GM21528 (cell line): ENCODE measurements around the gene DNAH1.

Source experiments
- ATAC-seq: cut with Tn5 transposase; IDR thresholded peaks from one replicate; pipeline ENCODE4 v1.9.1; 2021; ENCODE audit warnings: mild to moderate bottlenecking, moderate library complexity; ENCODE audit not compliant: unreplicated experiment, low FRiP score

DNAH1 gene

GRCh38 chr3:52290596-52291507, 25.3 kb upstream of the DNAH1 start:
- no peak for ATAC-seq

GRCh38 chr3:52291508-52292181, 24.5 kb upstream of the DNAH1 start:
- ATAC-seq: no peak

DNA sequence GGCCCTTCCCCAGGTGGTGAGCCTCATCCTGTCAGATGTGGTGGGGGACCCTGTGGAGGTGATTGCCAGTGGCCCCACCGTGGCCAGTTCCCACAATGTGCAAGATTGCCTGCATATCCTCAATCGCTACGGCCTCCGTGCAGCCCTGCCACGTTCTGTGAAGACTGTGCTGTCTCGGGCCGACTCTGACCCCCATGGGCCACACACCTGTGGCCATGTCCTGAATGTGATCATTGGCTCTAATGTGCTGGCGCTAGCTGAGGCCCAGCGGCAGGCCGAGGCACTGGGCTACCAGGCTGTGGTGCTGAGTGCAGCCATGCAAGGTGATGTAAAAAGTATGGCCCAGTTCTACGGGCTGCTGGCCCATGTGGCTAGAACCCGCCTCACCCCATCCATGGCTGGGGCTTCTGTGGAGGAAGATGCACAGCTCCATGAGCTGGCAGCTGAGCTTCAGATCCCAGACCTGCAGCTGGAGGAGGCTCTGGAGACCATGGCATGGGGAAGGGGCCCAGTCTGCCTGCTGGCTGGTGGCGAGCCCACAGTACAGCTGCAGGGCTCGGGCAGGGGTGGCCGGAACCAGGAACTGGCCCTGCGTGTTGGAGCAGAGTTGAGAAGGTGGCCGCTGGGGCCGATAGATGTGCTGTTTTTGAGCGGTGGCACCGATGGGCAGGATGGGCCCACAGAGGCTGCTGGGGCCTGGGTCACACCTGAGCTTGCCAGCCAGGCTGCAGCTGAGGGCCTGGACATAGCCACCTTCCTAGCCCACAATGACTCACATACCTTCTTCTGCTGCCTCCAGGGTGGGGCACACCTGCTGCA, 23.7 kb upstream of the DNAH1 start:
- no peak for ATAC-seq

- ATAC-seq: no peak
Observed at GRCh38 chr3:52293491-52294319, 22.4 kb upstream of the DNAH1 start.

- ATAC-seq: no peak
Observed at GRCh38 chr3:52294320-52295150, 21.6 kb upstream of the DNAH1 start.

DNA sequence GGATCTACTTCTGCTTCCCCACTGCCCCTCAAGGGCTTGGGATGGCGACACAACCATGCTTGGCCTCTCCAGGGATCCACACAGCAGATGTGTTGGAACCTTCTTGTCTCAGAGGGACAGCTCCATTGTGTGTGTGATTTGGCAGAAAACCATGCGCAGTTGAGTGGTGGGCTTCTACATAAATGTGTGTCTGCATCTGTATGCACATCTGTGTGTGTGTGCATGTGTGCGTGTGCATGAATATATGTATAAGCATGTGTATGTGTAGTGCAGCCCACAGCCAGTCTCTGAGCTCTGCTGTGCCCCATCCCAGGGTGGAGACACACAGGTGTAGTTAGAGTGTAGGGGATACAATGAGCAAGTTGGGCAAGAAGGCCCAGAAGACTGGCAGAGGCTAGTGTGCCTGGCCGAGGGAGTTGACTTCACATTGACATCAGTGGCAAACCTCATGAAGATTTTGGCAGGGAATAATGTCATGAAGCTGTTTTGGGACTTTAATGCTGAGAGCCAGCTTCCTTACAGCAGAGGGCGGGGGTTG, 20.4 kb upstream of the DNAH1 start:
- ATAC-seq: no peak

DNA sequence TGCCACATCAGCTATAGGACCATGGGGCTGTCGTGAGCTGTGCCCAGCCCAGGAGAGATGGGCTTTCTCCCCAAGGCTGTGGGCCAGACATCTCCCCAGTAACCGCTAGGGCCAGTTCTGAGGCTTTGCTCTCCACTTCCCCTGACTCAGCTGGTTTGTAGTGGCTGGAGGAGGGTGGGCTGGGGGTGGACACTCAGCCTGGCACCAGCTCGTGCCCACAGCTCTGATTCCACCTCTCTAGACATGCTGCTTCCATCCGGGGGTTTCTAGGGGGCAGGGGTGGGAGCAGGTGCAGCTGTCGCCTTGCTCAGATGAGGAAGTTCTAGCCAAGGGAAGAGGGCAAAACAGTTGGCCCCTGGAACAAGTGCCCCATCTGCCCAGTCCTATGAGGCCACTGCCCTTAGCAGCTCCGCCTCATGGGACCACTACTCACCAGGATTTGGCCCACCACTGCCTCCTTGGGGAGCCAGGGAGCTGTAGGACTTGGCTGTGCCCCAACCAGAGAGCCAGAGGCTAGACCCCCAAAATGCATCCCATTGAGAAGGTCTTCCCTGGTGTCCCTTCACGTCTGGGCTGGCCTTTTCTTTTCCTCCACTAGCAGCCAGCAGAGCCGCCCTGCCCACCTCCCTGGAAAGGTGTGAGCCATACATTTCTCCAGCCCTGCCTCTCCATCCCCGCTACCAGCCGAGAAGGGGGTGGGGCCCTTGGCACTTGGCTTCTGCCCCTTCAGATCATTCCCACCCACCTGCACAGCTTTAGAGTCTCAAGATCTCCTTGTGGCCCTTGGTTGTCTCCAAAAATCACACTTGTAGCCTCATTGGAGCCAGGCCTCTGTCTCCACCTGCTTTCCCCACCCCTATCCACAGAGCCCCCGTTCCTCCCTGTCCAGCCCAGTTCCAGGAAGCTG, 18.6 kb upstream of the DNAH1 start:
- no peak for ATAC-seq

DNA sequence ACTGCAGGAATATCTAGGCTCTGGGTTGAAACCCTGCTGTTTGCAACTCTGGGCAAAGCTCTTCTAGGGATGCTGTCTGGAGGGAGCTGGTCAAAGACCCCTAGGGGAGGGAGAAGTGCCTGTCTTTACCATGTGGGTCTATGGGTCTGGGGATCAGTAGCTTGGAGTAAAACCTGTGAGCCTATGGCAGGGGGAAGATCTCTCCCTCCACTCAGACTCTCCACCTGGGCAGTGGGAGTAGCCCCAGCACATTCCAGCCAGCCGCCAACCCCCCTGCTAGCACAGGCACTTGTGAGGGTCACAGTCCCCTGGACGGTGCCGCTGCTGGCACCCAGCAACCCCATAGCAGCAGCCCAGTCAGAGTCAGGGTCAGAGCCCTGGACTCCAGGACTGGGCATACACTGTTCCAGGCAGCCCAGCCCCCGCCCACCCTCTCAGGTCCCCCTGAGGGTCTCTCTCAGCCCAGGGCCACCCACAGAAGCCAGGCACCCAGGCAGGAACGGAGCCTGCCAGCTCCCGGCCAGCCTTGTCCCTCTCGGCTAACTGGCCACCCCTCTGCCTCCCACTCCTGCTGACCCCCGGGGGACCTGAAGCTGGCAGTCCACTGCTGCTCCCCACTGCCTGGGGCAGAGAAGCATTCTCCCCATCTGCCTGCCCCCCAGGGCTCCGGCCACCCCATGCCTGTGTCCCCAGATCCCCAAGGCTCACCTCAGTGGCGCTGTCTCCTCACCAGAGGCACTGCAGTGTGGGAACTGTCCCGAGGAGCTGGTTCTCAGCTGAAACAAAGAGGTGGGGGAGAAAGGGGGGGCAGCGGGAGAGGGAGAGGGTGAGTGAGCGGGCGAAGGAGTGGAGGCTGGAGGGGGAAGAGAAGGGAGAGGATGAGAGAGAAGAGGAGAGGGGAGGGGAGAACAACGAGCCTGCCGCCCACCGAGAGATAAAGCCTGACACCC, 17.7 kb upstream of the DNAH1 start:
- ATAC-seq: no peak

DNA sequence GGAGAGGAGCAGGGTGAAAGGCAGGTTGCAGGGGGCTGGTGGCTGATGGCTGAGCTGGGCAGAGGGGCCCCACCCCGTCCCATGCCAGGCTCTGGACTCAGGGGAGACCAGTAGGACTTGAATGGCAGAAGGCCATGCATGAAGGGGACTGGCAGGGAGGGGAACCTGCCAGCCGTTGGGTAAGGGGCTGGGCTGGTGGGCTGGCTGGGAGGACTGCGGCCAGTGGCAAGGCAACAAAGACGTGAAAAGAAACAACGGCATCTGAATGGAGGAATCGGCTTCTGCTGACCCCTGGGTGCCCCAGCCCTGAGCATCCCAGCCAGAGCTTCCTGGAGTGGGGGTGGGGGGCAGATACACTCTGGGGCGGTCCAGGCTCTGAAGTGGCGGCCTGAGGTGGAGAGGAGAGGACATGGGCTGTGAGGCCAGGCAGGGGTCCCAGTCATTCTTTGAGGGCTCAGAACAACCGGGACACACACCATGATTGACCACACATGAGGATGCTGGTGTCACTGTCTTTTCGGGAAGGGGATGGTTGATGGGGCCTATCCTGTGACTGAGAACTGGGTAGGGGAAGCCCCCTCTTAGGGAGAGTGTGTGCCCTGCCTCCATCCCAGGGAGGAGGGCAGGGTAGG, 16.8 kb upstream of the DNAH1 start:
- ATAC-seq: no peak

DNA sequence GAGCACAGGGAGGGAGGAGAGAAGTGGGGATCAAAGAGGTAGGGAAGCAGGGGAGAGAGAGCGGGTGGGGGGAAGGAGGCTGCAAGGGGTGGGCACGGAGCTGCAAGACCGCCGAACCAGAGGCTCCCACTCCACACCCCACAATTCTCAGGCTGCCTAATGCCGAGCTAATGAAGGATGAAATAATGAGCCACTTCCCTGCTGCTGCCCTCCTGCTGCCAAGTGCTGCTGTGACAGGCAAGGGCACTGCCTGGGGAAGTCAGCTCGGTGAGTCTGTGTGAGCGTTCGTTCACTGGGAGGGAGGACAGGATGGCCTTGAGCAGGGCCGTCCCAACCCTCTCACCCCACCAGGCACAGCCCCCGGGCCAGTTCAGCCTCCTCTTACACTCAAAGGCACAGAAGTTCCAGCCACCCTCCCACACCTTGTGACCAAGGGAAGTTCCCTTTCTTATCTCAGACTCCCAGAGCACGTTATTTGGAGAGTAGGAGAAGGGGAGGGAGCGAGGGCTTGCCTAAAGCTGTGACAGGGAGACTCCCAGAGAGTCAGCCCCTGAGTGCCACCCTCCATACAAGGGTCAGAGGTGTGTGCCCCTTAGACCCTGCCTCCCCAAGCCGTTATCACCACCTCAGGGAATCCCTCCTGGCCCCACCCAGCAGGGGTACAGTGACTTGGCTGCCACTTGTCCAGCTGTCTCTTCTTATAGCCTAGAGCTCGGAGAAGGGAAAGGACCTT, 16.1 kb upstream of the DNAH1 start:
- no peak for ATAC-seq

- no peak for ATAC-seq
Observed at GRCh38 chr3:52302426-52303145, 13.5 kb upstream of the DNAH1 start.

GRCh38 chr3:52303811-52304210, 12.3 kb upstream of the DNAH1 start:
- ATAC-seq: no peak

GRCh38 chr3:52305926-52306325, 10.2 kb upstream of the DNAH1 start:
- no peak for ATAC-seq

DNA sequence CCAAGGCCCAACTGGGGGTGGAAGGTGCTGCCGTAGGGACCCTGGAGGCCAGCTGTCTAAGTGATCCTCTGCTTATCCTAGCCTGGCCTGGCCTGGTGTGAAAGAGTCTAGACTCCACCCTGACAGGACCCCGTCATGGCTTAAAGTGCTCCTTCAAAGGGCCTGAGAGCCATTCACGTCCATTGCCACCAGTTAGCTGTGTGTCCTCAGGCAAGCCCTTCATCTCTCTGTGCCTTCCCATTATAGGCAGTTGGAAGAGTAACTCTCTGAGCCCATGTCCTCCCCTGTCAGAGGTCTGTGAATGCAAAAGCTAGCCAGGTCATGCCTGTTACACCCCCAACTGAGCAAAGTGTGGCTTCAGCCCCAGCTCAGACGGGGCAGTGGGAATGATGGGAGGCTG, 9.1 kb upstream of the DNAH1 start:
- no peak for ATAC-seq

DNA sequence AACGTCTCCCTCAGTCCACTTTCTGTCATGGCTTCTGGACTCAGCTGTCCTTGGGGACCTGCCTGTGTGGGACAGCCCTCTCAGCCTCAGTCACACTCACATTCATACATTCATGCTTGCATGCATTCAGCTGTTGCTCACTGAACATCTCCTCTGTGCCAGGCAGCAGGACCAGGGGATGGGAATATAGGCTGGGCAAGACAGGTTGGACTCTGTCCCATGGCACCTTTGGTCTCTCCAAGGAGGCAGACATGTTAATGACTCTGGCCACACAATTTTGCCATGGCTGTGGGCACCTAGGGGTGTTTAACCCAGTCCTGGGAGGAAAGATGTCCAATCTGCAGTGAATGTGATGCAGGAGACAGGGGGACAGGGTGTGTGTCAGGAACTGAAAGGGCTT, 7.8 kb upstream of the DNAH1 start:
- ATAC-seq: no peak
